Stimulated activated CD8-positive, alpha-beta memory T cell treated with anti-CD3 and anti-CD28 coated beads, Interleukin-15, amount 100 ng/mL, for 4 hours (primary cell): ENCODE results near the gene CCDC12.

ENCODE experiments used
- DNase-seq, 2 donors: peaks; one replicate each; pipeline ENCODE4 v3.0.0-alpha.2; 2020; ENCODE audit warnings: low read depth in 2 of 2

The CCDC12 gene

GRCh38 chr3:46939578-46940445, 36.7 kb downstream of the CCDC12 start:
- DNase-seq, result no peak

GRCh38 chr3:46938118-46938517, 38.4 kb downstream of the CCDC12 start:
- no peak for DNase-seq

- DNase-seq, result no peak
These were observed 39.8 kb downstream of the CCDC12 start for GRCh38 chr3:46936733-46937250.

- DNase-seq, result no peak
These were observed 40.5 kb downstream of the CCDC12 start for GRCh38 chr3:46935989-46936558.

GRCh38 chr3:46935168-46935858, 41.2 kb downstream of the CCDC12 start:
- no peak for DNase-seq

GRCh38 chr3:46934498-46935167, 41.9 kb downstream of the CCDC12 start:
- DNase-seq, result no peak

GRCh38 chr3:46934072-46934471, 42.5 kb downstream of the CCDC12 start:
- DNase-seq, result no peak

- no peak for DNase-seq
These were observed 43.3 kb downstream of the CCDC12 start for GRCh38 chr3:46933261-46933660.

- DNase-seq, result no peak
These were observed 43.9 kb downstream of the CCDC12 start for GRCh38 chr3:46932455-46933225.

GRCh38 chr3:46931631-46932331, 44.8 kb downstream of the CCDC12 start:
- DNase-seq, result no peak

- no peak for DNase-seq
These were observed 45.6 kb downstream of the CCDC12 start for GRCh38 chr3:46930945-46931403.

GRCh38 chr3:46930166-46930944, 46.2 kb downstream of the CCDC12 start:
- no peak for DNase-seq

GRCh38 chr3:46929324-46929723, 47.2 kb downstream of the CCDC12 start:
- DNase-seq, result no peak

- no peak for DNase-seq
These were observed 48.3 kb downstream of the CCDC12 start for GRCh38 chr3:46928282-46928681.

GRCh38 chr3:46927718-46928073, 48.8 kb downstream of the CCDC12 start:
- no peak for DNase-seq

- no peak for DNase-seq
These were observed 49.5 kb downstream of the CCDC12 start for GRCh38 chr3:46926871-46927717.

GRCh38 chr3:46926447-46926846, 50.1 kb downstream of the CCDC12 start:
- no peak for DNase-seq

- DNase-seq, result no peak
These were observed 50.5 kb downstream of the CCDC12 start for GRCh38 chr3:46926039-46926438.

GRCh38 chr3:46925585-46925934, 51.0 kb downstream of the CCDC12 start:
- no peak for DNase-seq
